GM12878 (cell line): ENCODE measurements around the gene ILRUN. TPM values are rescaled to one million over a fixed set of nuclear protein-coding genes. Genes with fewer than 3 reads are reported as not detected.
"Not testable (repeated sequence)": the region's sequence is repeated elsewhere in the genome, so short reads cannot be mapped to it uniquely, and the experiment has no call there.

ENCODE experiments used
- ATAC-seq: fragments of 200-7000 bp; cut with Tn5 transposase; 3 replicates; pipeline ENCODE4 v1.9.1; 2020; ENCODE audit warnings: mild to moderate bottlenecking, moderate library complexity
- BruUV-seq: library from RNA; stranded (reverse); fragments of 400-500 nt; replicated peaks from 2 replicates; lab custom pipeline; 2021; lab: Mats Ljungman, UMichigan
- CTCF ChIA-PET: fragments of 300-600 bp; sonication (Branson Sonifier 250); formaldehyde crosslinking; extraction: SDS; loops from one replicate; lab custom pipeline; 2021; ENCODE audit warnings: inconsistent platforms; lab: Yijun Ruan, JAX
- POLR2A ChIA-PET: fragments of 350-600 bp; formaldehyde crosslinking; extraction: SDS; loops from one replicate; lab custom pipeline; 2021; ENCODE audit warnings: inconsistent platforms; lab: Charles Lee
- RAD21 ChIA-PET: fragments of 300-600 bp; sonication (Branson Sonifier 250); formaldehyde crosslinking; loops from one replicate; lab custom pipeline; 2023; ENCODE audit warnings: antibody characterized with exemption; ENCODE audit not compliant: unreplicated experiment; lab: Charles Lee
- SMC1A ChIA-PET: fragments of 300-600 bp; sonication (Branson Sonifier 250); formaldehyde crosslinking; loops from one replicate; lab custom pipeline; 2023; ENCODE audit not compliant: unreplicated experiment, uncharacterized antibody; lab: Charles Lee
- DNase-seq: peaks from one replicate; pipeline ENCODE4 v3.0.0-alpha.2; 2011; ENCODE audit warnings: low read depth, low spot score
- FAIRE-seq: peaks from 3 replicates; lab custom pipeline; 2011; peaks lifted over from hg19 to GRCh38; lab: Jason Lieb, UNC
- H2AFZ ChIP-seq: 2 replicates; pipeline ENCODE4 v1.6.0; 2011; ENCODE audit warnings: low read depth, low read length, control low read depth; ENCODE audit not compliant: control insufficient read depth
- H3K27ac ChIP-seq: 2 replicates; pipeline ENCODE4 v1.5.1; 2011; ENCODE audit warnings: control low read depth; ENCODE audit not compliant: control insufficient read depth, insufficient read depth
- H3K27me3 ChIP-seq, 2 experiments: replicated peaks in 1 of 2; 2 replicates each; pipeline versions ENCODE4 v1.6.0 to v1.6.1; 2011; ENCODE audit warnings: low read length in 1 of 2; ENCODE audit not compliant: control insufficient read depth in 2 of 2, insufficient read depth in 2 of 2
- H3K36me3 ChIP-seq, 2 experiments: 2 replicates each; pipeline ENCODE4 v1.5.1; 2011; ENCODE audit warnings: low read length in 1 of 2; ENCODE audit not compliant: control insufficient read depth in 2 of 2, insufficient read depth in 2 of 2
- H3K4me1 ChIP-seq: 2 replicates; pipeline ENCODE4 v1.6.1; 2011; ENCODE audit warnings: mild to moderate bottlenecking, low read length, moderate library complexity, mixed read lengths; ENCODE audit not compliant: control insufficient read depth, insufficient read depth
- H3K4me2 ChIP-seq: 2 replicates; pipeline ENCODE4 v1.6.0; 2011; ENCODE audit warnings: control low read depth; ENCODE audit not compliant: control insufficient read depth, insufficient read depth
- H3K4me3 ChIP-seq: fragments of 200-600 bp; sonication (generic); 2 replicates; pipeline ENCODE4 v1.5.1; 2016
- H3K79me2 ChIP-seq: 2 replicates; pipeline ENCODE4 v1.6.0; 2011; ENCODE audit warnings: low read length; ENCODE audit not compliant: control insufficient read depth, insufficient read depth
- H3K9ac ChIP-seq: 2 replicates; pipeline ENCODE4 v1.8.0; 2011; ENCODE audit warnings: low read length, control low read depth, mixed read lengths; ENCODE audit not compliant: control insufficient read depth, insufficient read depth
- H3K9me3 ChIP-seq: replicated peaks from 3 replicates; pipeline ENCODE4 v1.5.1; 2011; ENCODE audit warnings: mild to moderate bottlenecking, low read length; ENCODE audit not compliant: control insufficient read depth, insufficient read depth
- H4K20me1 ChIP-seq: 2 replicates; pipeline ENCODE4 v1.6.0; 2011; ENCODE audit not compliant: control insufficient read depth, insufficient read depth
- EGR1 ChIP-seq, 2 experiments: IDR thresholded peaks; 1 replicate in 1 of 2; 2 replicates in 1 of 2; pipeline ENCODE4 v1.6.1; 2011 to 2012; ENCODE audit warnings: low read depth in 2 of 2, low read length in 2 of 2, borderline replicate concordance in 1 of 2, mild to moderate bottlenecking in 1 of 2, moderate library complexity in 1 of 2
- POLR2AphosphoS2 ChIP-seq: IDR thresholded peaks from 2 replicates; pipeline ENCODE4 v1.6.1; 2011; ENCODE audit warnings: low read depth, mild to moderate bottlenecking, low read length, improper control_type of control experiment, moderate library complexity
- RAD51 ChIP-seq: fragments of 450-650 bp; IDR thresholded peaks from 2 replicates; pipeline ENCODE4 v1.6.1; 2016; ENCODE audit warnings: moderate library complexity, mild to moderate bottlenecking, inconsistent platforms
- REST ChIP-seq: IDR thresholded peaks from 2 replicates; pipeline ENCODE4 v1.6.1; 2012; ENCODE audit warnings: mild to moderate bottlenecking, low read depth, low read length
- SMC3 ChIP-seq: IDR thresholded peaks from 2 replicates; pipeline ENCODE4 v1.6.1; 2011; ENCODE audit warnings: low read length, improper control_type of control experiment, borderline replicate concordance
- TBL1XR1 ChIP-seq: IDR thresholded peaks from 2 replicates; pipeline ENCODE4 v1.6.1; 2012; ENCODE audit warnings: low read depth, low read length, improper control_type of control experiment
- WGBS: methylation state at CpG from one replicate; pipeline ENCODE4 v1.1.6; 2016; ENCODE audit warnings: low lambda C conversion rate; ENCODE audit not compliant: insufficient replicate concordance, insufficient coverage; ENCODE audit errors: missing lambda C conversion rate; 5-methylcytosine and 5-hydroxymethylcytosine counted together
- in situ Hi-C: fragments of 300-500 bp; cut with MboI; formaldehyde crosslinking; loops from 9 replicates; pipeline ENCODE4 v1.14.3; 2018; ENCODE audit warnings: mixed read lengths
- intact Hi-C: fragments of 100-400 bp; cut with micrococcal nuclease; formaldehyde crosslinking; loops from one replicate; pipeline ENCODE4 v1.14.2; 2022; ENCODE audit not compliant: unreplicated experiment
- polyA plus RNA-seq, 11 experiments: library from polyadenylated mRNA; depleted of rRNA in 4 of 11; unstranded in 6 of 11; stranded (reverse) in 5 of 11; fragments of >200 nt; fragmentation: Nextera tagmentation in 4 of 11; fragmentation: Illumina TruSeq in 1 of 11; extraction: Ambion mirVana in 4 of 11; extraction: Trizol in 1 of 11; gene quantifications; 1 replicate in 1 of 11; 2 replicates in 10 of 11; pipeline versions ENCODE4 v1.2.1 to v1.2.3, GENCODE V29; 2011 to 2016; ENCODE audit warnings: inconsistent platforms in 2 of 11, missing spikeins in 2 of 11, low read depth in 1 of 11
- total RNA-seq, 4 experiments: library from RNA; depleted of rRNA in 3 of 4; stranded (reverse); fragments of >200 nt in 3 of 4; fragmentation: Illumina TruSeq in 1 of 4; extraction: Trizol in 1 of 4; gene quantifications; 2 replicates each; pipeline versions ENCODE4 v1.2.1 to v1.2.3, GENCODE V29; 2013 to 2021
- TF ChIP-seq, protein P1 (sequence below): fragments of 450-650 bp; IDR thresholded peaks from 2 replicates; pipeline ENCODE4 v1.6.1; 2017; ENCODE audit warnings: mild to moderate bottlenecking, low read depth, inconsistent platforms; ENCODE audit not compliant: poor library complexity, severe bottlenecking

ILRUN gene
- total and polyA plus RNA-seq, 10 of the 15 experiments (the other 5 are each of a cell fraction or from before 2014, with no cell fraction given): 21.0 to 114 (median 48.9) TPM

- ChIA-PET CTCF (interaction anchor here (1.0 to 3.0 kb wide), 6 partner anchors 9 to 454 kb away, joined by 3 to 24 read pairs (median 4); partner anchors contain the start of gene BLTP3A), POLR2A (interaction anchor here (0.6 to 3.4 kb wide), 8 partner anchors 10 to 425 kb away, joined by 3 to 47 read pairs (median 4); partner anchors contain the start of gene ILRUN), RAD21 (interaction anchor here (2.2 to 3.0 kb wide), 3 partner anchors 11 to 41 kb away, joined by 6 to 21 read pairs (median 16); no protein-coding TSS in a partner anchor), SMC1A (interaction anchor here (0.7 to 5.3 kb wide), 10 partner anchors 9 to 42 kb away, joined by 3 to 73 read pairs (median 5); no protein-coding TSS in a partner anchor)
- in situ Hi-C loops (loop anchor here (25.0 kb wide), 2 partner anchors 1588 to 1688 kb away; partner anchors contain the start of genes BRD2, HLA-DMA and HLA-DPA1), intact Hi-C loops (loop anchor here (10.0 kb wide), 1 partner anchor 235 kb away; the partner anchor contains the start of genes ANKS1A and TAF11)
- H2AFZ ChIP-seq, H3K9ac ChIP-seq, ATAC-seq, H3K9me3 ChIP-seq, H4K20me1 ChIP-seq, FAIRE-seq, DNase-seq, H3K27ac ChIP-seq, H3K4me2 ChIP-seq, H3K27me3 ChIP-seq, H3K4me3 ChIP-seq, BruUV-seq: not testable (repeated sequence)
- Histone ChIP-seq H3K79me2 (peaks cover 84% of the 10 kb centered on the region), H3K36me3 (peaks cover 14 to 22% of the 10 kb centered on the region in 2 experiments), H3K4me1 (peaks cover 32% of the 10 kb centered on the region)
- 97% methylated on average over 7 of the region's 7 CpGs for WGBS
These were observed 46.3 kb downstream of the ILRUN start for GRCh38 chr6:34650232-34650631.

- POLR2A ChIA-PET: interaction anchor here (1.2 to 2.3 kb wide), 3 partner anchors 8 to 47 kb away, joined by 3 to 10 read pairs (median 3); no protein-coding TSS in a partner anchor
- Histone ChIP-seq H3K4me1 (peaks cover 23% of the 10 kb centered on the region), H3K4me3 (no peak overlapping the region), H4K20me1 (no peaks in the 10 kb centered on the region), H3K79me2 (peaks cover 80% of the 10 kb centered on the region), H3K27ac (no peak overlapping the region), H3K9ac (no peak overlapping the region), H3K4me2 (no peak overlapping the region), H2AFZ (no peak overlapping the region), H3K9me3 (no peaks in the 10 kb centered on the region; the same call in 2 of the 3 replicates), H3K27me3 (no peaks in the 10 kb centered on the region), H3K36me3 (peaks cover 13 to 15% of the 10 kb centered on the region in 2 experiments)
- SMC1A ChIA-PET: interaction anchor here (0.5 to 5.3 kb wide), 5 partner anchors 9 to 26 kb away, joined by 3 to 73 read pairs (median 6); no protein-coding TSS in a partner anchor
- intact Hi-C loops: no loop called here
- CTCF ChIA-PET: interaction anchor here (0.6 to 2.8 kb wide), 4 partner anchors 9 to 143 kb away, joined by 3 to 11 read pairs (median 4); partner anchors contain the start of gene BLTP3A
- DNase-seq (no peak), ATAC-seq (no peak), FAIRE-seq (no peak)
- RAD21 ChIA-PET: interaction anchor here (1.5 to 2.5 kb wide), 2 partner anchors 8 to 9 kb away, joined by 4 to 16 read pairs; no protein-coding TSS in a partner anchor
- in situ Hi-C loops: no loop called here
- no TSS peak for BruUV-seq
- TF ChIP-seq SMC3: no peak
- TF ChIP-seq EGR1 (IDR thresholded peaks at IDR 0.05; ENCODE audit: borderline replicate concordance in 1 of 2, low read depth in 2 of 2, low read length in 2 of 2): no peak
- TF ChIP-seq, protein P1, sequence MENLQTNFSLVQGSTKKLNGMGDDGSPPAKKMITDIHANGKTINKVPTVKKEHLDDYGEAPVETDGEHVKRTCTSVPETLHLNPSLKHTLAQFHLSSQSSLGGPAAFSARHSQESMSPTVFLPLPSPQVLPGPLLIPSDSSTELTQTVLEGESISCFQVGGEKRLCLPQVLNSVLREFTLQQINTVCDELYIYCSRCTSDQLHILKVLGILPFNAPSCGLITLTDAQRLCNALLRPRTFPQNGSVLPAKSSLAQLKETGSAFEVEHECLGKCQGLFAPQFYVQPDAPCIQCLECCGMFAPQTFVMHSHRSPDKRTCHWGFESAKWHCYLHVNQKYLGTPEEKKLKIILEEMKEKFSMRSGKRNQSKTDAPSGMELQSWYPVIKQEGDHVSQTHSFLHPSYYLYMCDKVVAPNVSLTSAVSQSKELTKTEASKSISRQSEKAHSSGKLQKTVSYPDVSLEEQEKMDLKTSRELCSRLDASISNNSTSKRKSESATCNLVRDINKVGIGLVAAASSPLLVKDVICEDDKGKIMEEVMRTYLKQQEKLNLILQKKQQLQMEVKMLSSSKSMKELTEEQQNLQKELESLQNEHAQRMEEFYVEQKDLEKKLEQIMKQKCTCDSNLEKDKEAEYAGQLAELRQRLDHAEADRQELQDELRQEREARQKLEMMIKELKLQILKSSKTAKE: no peak
- TF ChIP-seq RAD51: no peak
- TF ChIP-seq POLR2AphosphoS2: no peak
- no peak for TF ChIP-seq TBL1XR1
- TF ChIP-seq REST: no peak
These were observed 47.8 kb downstream of the ILRUN start for GRCh38 chr6:34648806-34649205.
